Spleen (tissue), 7 donors: ENCODE measurements around the gene ZNF107.

ENCODE experiments used
- POLR2AphosphoS5 ChIP-seq, 3 donors: sonication (generic); formaldehyde crosslinking; IDR thresholded peaks; one replicate each; pipeline ENCODE4 v1.5.1; 2017; ENCODE audit warnings: antibody characterized with exemption in 3 of 3
- TF ChIP-seq, protein P1 (sequence below), 11 experiments: fragments of 200-600 bp in 7 of 11; fragments of 450-650 bp in 4 of 11; sonication (generic) in 4 of 11; IDR thresholded peaks in 8 of 11; conservative IDR thresholded peaks in 3 of 11; 1 replicate in 7 of 11; 2 replicates in 4 of 11; pipeline versions ENCODE4 v1.4.0 to v1.8.0; 2016 to 2021; ENCODE audit warnings: antibody characterized with exemption in 11 of 11, inconsistent platforms in 4 of 11, mild to moderate bottlenecking in 1 of 11
- donor health status: DM: no; HTN: no; CAD: no; lungs with moderate emphysema.
- donor health status: DM: no; HTN: no; CAD: no.
- donor health status: DM: no; HTN: no; CAD: no.

DNA sequence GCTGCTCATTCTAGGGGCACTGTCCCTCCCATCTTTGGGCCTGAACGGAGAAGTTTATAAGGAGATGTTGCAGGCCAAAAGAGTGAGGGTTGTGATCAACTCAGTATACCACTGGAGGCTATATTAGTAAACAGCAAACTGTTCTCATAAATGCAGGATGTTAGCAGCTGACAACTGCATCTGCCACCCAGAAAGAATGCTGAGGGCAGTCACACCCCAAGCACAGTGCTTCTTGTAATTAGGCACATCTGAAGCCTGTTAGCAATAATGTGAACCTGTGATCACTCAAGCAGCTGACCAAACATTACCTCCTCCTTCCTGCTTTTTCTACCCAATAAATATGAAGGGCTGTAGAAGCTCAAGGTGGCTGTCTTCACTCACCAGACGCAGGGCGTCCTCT is 89.9 kb downstream of the ZNF107 start:
- no peak for TF ChIP-seq POLR2AphosphoS5 (IDR thresholded peaks at IDR 0.05)
- TF ChIP-seq, protein P1, sequence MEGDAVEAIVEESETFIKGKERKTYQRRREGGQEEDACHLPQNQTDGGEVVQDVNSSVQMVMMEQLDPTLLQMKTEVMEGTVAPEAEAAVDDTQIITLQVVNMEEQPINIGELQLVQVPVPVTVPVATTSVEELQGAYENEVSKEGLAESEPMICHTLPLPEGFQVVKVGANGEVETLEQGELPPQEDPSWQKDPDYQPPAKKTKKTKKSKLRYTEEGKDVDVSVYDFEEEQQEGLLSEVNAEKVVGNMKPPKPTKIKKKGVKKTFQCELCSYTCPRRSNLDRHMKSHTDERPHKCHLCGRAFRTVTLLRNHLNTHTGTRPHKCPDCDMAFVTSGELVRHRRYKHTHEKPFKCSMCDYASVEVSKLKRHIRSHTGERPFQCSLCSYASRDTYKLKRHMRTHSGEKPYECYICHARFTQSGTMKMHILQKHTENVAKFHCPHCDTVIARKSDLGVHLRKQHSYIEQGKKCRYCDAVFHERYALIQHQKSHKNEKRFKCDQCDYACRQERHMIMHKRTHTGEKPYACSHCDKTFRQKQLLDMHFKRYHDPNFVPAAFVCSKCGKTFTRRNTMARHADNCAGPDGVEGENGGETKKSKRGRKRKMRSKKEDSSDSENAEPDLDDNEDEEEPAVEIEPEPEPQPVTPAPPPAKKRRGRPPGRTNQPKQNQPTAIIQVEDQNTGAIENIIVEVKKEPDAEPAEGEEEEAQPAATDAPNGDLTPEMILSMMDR (IDR thresholded peaks at IDR 0.05 in 8 of 11, conservative IDR thresholded peaks at IDR 0.05 in 3 of 11): no peak
